COLO829 (cell line): Measurements from ENCODE around the gene CARD14.
"Not testable (repeated sequence)": the region's sequence is repeated elsewhere in the genome, so short reads cannot be mapped to it uniquely, and the experiment has no call there.

Experiments
- DNase-seq: peaks from one replicate; pipeline ENCODE4 v3.0.0; 2012; ENCODE audit warnings: low spot score

Gene CARD14

DNA sequence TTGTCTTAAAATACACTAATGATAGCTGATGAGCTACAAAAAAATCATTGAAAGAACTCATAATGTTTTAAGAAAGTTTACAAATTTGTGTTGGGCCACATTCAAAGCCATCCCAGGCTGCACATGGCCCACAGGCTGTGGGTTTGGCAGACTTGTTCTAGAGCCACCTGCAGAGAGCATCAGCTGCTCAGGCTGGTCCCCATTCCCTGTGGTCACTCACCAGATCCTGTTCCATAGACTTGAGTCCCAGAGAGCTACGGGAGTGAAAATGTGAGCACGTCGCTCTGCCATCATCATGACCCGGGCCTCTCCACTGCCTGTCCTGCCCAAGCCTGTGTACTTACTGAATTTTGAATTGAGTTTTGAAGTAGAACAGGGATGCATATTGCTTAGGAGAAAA lies 57.3 kb downstream of the CARD14 start:
- no peak for DNase-seq

DNA sequence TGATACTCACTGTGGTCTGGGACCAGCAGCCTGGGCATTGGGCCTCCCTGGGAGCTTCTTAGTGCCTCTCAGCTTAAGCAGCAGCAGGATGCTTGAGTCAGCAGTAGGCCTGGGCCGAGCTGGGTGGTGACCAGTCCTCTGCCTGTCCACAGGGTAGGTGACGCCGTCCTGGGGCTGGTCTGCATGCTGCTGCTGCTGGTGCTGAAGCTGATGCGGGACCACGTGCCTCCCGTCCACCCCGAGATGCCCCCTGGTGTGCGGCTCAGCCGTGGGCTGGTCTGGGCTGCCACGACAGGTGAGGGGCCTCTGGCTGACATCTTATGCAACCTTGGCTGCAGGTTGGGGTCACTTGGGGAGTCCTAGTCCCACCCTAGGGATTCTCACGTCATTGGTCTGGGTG lies 57.8 kb downstream of the CARD14 start:
- no peak for DNase-seq

- DNase-seq: no peak
Observed at GRCh38 chr17:80228477-80228876, 58.6 kb downstream of the CARD14 start.

GRCh38 chr17:80229011-80229410 lies 59.2 kb downstream of the CARD14 start:
- no peak for DNase-seq

GRCh38 chr17:80232438-80232837 lies 62.6 kb downstream of the CARD14 start:
- DNase-seq: no peak

GRCh38 chr17:80233202-80233601 lies 63.4 kb downstream of the CARD14 start:
- DNase-seq: no peak

DNA sequence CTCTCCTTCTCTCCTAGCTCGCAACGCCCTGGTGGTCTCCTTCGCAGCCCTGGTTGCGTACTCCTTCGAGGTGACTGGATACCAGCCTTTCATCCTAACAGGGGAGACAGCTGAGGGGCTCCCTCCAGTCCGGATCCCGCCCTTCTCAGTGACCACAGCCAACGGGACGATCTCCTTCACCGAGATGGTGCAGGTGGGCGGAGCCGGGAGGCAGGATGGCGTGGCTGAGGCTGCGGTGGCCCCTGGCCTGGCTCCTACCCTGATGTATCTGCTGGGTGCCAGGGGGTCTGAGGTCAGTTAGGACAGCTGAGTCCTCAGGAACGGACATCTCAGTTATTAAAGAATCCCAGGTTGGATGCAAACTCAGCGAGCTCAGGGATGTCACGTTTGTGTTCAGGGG lies 67.1 kb downstream of the CARD14 start:
- no peak for DNase-seq

DNA sequence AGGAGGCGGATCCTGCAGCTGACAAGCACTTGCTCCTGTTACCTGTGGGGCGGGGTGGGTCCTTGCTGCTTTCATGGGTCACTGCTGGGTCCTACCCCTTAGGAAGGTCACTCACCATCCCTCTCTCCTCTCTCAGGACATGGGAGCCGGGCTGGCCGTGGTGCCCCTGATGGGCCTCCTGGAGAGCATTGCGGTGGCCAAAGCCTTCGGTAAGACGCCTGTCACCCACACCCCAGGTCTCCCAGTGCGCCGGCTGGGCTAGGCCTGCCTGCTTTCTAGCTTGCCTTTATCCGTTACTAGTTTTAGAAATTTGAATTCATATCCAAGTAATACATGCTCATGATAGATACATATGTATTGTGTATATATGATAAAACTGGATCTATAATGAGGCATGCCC lies 67.6 kb downstream of the CARD14 start:
- no peak for DNase-seq

DNA sequence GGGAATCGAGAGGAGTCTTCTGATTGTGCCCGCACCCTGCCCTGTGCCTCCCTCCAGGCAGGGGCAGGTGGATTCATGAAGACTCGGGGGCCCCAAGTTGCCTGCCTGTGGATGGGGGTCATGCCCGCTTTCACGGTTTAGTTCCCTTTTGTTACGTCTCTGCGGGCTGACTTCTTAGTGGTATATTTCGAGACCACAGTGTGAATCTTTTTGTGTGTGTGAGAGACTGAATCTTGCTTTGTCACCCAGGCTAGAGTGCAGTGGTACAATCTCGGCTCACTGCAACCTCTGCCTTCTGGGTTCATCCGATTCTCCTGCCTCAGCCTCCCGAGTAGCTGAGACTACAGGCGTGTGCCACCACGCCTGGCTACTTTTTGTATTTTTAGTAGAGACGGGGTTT lies 72.7 kb downstream of the CARD14 start:
- no peak for DNase-seq

DNA sequence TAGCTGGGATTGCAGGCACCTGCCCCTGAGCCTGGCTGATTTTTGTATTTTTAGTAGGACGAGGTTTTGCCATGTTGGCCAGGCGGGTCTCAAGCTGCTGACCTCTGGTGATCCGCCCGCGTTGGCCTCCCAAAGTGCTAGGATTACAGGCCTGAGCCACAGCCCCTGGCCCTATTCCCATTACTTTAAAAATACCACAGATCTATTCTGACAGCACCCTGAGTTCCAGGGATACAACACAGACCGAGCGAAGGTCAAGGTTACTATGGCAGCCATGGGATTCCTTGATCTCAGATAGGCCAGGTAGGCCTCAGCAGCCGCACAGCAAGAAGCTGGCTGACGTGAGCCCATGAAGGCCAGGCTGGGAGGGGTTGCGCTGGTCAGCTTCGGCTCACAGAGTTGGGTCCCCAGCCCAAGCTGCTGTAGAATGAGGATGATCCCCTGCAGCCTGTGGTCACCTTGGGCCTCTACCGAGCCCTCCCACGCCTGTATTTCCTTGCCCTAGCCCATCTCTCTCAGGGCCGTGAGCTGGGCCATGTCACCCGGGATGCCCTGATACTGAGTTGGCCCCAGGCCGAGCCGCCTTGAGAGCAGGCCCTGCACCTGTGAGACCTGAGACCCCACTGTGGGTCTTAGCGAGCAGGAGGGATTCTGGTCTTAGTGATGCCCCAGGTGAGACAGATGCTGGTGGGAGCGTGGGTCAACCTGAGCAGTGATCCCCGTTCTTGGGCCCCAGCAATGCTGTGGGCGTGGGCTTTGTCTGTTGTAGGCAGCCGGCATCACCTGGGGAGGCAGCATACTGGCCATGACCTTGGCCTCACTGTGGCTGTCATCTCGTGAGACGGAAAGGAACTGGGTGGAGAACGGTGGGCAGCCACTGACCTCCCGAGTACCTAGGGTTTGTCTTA lies 74.0 kb downstream of the CARD14 start:
- DNase-seq: no peak

DNA sequence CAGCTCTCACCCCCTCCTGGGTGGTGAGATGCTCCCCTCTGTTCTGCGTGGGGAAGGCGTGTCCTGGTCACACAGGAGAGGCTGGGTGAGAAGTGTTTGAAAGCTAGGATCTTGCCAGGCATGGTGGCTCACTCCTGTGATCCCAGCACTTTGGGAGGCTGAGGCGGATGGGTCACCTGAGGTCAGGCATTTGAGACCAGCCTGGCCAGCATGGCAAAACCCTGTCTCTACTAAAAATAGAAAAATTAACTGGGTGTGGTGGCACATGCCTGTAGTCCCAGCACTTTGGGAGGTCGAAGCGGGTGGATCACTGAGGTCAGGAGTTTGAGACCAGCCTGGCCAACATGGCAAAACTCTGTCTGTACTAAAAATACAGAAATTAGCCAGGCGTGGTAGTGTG lies 74.6 kb downstream of the CARD14 start:
- not testable (repeated sequence) for DNase-seq

- DNase-seq: no peak
Observed at GRCh38 chr17:80244871-80245509, 75.2 kb downstream of the CARD14 start.

- no peak for DNase-seq
Observed at GRCh38 chr17:80245566-80246265, 75.9 kb downstream of the CARD14 start.

DNA sequence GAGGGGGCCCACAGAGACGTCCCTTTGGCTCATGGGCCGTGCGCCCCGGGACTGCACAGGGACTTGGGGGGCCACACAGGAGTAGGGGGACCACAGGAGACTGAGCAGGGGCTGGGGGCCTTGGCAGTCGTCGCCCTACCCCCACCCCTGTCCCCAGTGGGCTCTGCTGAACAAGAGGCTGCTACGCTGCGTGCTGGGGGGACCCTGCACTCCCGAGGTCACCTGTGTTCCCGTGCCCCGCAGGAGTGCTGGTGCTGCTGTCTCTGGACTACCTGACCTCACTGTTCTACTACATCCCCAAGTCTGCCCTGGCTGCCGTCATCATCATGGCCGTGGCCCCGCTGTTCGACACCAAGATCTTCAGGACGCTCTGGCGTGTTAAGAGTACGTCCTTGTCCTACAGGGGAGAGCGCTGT lies 76.4 kb downstream of the CARD14 start:
- DNase-seq: no peak

- no peak for DNase-seq
Observed at GRCh38 chr17:80246726-80247125, 76.9 kb downstream of the CARD14 start.

GRCh38 chr17:80247561-80247960 lies 77.7 kb downstream of the CARD14 start:
- DNase-seq: no peak

GRCh38 chr17:80248001-80248893 lies 78.4 kb downstream of the CARD14 start:
- DNase-seq: no peak

DNA sequence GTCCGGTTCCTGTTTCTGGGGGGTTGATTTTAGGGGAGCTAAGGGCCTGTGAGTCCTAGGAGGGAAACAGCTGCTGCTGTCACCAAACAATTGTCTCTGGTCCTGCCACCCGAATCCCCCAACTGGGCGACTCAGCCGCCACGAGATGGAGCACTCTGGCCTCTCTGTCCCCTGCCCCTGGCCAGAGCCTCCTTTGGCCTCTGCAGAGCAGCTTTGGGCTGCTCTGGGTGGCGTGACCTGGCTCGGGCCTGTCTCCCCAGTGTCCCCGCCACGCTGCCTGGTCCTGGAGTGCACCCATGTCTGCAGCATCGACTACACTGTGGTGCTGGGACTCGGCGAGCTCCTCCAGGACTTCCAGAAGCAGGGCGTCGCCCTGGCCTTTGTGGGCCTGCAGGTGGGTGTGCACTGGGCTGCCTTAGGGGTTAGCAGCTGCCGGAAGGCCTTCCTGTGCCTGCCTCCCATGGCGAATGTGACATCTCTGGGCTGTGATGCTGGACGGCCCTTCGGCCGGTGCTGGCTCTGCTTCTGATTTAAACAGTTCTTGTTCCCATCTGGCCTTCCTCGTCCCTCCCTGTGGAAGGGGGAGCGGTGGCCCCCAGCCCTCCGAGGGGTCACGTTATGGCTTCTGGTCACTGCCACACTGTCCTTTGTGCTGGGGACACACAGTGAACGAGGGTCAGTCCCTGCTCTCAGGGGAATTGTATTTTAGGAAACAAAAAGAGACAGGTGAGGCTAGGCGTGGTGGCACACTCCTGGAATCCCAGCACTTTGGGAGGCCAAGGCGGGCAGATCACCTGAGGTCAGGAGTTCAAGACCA lies 79.3 kb downstream of the CARD14 start:
- DNase-seq: no peak

DNA sequence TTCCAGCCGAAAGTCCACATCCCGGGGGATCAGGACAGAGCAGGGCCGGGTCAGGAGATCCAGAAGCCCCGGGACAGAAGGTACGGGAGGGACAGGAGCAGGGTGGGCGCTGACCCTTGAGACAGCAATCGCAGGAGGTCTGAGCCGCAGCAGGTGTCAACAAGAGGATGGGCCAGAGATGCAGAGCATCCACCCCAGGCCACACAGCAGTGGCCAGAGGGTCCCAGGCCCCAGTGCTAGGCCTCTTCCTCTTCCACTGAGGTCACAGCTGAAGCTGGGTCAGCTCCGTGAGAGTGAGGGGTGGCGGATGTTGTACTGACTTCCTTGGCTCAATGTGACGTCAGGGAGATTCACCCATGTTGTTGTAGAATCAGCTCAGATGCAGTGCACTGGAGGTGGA lies 82.1 kb downstream of the CARD14 start:
- DNase-seq: no peak

GRCh38 chr17:80252871-80253270 lies 83.0 kb downstream of the CARD14 start:
- DNase-seq: no peak
